Ramos (cell line): ENCODE results near the gene LENG9.

ENCODE experiments used
- in situ Hi-C: fragments of 300-500 bp; cut with MboI; formaldehyde crosslinking; loops from one replicate; pipeline ENCODE4 v1.14.3; 2022; ENCODE audit warnings: low sequenced_read_pairs; ENCODE audit not compliant: unreplicated experiment

The LENG9 gene

DNA sequence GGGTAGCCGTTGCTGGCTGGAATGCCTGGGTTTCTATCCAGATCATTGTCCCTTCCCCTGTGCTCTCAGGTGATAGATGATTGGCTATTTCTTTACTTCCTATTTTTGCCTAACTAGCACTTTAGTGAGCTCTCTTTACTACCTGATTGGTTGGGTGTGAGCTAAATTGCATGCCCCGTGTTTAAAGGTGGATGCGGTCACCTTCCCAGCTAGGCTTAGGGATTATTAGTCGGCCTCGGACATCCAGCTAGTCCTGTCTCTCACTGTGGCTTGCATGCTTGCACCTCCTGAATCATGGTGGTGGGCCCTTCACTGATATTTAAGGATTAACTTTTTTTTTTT, 38.2 kb downstream of the LENG9 start:
- in situ Hi-C loops, result no loop called here

DNA sequence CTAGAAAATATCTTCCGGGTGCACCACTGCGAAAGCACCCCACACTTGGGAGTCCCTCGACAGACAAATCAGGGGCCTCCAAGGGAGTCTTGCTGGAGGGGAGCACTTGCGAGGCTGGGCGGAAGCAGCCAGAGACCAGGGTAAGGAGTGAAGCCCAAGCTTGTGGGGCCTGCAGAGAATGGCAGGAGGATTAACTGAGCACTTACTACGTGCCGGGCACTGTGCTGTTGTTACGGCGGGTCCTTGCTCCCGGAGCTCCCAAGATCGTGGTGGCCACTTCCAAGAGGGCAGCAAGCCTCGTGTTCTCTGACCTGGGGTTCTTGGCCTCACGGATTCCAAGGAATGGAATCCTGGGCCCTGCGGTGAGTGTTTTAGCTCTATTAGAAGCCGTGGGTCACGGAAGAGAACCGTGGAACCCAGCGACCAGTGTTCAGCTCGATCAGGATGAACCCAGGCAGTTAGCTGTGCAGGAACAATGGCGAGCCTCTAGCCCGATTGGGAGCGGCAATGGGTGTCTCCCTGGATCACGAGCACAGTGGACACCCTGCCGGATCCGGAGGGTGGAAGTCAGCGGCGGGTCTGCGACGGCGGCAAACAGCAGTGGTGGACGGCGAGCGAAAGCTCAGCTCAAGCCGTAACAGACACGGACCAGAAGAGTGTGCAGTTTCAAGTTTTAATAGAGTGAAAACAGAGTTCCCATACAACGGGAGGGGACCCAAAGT, 38.8 kb downstream of the LENG9 start:
- in situ Hi-C loops, result no loop called here

DNA sequence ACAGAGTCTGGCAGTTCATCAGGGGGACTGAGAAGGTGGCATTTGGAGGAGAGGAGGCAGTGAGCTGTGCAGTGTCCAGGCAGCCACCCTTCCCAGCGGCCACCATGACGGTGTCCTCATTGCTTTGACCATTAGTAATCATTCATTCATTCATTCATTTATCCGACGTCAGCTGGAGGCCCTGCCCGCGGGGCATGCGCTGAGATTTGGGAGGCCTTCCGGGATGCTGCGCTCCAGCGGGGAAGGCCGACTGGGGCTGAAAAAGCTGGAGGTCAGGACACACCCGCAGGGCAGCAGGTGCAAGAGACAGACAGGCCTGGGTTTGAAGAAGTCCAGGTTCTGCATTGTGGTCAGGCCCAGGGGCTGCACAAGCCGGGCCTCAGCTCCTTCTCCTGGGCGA, 39.4 kb downstream of the LENG9 start:
- in situ Hi-C loops, result no loop called here

DNA sequence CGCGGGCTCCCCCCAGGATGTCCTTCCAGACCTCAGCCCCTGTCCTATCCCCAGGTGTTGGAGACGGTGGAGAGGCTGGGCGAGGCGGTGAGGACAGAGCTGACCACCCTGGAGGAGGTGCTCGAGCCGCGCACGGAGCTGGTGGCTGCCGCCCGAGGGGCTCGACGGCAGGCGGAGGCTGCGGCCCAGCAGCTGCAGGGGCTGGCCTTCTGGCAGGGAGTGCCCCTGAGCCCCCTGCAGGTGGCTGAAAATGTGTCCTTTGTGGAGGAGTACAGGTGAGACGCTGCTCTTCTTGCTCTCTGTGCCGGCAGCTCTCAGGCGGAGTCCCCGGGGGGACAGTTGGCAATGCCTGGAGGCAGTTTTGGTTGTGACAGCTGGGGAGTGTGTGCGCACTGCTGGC, 41.4 kb downstream of the LENG9 start:
- in situ Hi-C loops, result no loop called here

DNA sequence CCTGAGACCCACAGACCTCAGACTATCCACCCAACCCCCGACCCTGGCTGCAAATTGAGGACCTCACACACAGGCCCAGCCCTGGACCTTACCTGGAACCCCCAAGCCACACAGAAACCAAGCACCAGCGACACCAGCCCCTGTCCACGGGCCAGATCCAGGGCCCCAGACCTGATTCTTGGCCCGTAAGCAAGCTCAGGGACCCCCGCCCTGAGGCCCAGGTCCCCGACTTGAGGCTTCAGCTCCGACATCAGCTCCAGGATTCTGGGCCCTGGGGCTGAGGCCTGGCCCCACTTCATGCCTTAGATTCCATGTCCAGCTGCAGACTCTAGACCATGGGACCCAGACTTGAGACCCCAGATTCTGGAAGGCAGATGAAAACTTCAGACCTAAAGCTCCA, 42.1 kb downstream of the LENG9 start:
- in situ Hi-C loops, result no loop called here

DNA sequence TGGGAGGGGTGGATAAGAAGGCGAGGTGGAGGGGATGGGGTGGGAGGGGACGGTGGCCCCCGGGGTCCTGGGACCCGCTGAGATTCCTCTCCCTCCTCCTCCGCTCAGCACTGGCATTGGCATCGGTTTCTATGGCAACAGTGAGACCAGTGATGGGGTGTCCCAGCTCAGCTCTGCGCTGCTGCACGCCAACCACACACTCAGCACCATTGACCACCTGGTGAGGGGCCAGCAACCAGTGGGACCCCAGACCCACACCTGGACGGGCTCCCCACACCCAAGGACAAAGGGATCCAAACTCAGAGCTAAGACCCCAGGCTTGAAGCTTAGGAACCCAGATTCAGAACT, 42.4 kb downstream of the LENG9 start:
- in situ Hi-C loops, result no loop called here

DNA sequence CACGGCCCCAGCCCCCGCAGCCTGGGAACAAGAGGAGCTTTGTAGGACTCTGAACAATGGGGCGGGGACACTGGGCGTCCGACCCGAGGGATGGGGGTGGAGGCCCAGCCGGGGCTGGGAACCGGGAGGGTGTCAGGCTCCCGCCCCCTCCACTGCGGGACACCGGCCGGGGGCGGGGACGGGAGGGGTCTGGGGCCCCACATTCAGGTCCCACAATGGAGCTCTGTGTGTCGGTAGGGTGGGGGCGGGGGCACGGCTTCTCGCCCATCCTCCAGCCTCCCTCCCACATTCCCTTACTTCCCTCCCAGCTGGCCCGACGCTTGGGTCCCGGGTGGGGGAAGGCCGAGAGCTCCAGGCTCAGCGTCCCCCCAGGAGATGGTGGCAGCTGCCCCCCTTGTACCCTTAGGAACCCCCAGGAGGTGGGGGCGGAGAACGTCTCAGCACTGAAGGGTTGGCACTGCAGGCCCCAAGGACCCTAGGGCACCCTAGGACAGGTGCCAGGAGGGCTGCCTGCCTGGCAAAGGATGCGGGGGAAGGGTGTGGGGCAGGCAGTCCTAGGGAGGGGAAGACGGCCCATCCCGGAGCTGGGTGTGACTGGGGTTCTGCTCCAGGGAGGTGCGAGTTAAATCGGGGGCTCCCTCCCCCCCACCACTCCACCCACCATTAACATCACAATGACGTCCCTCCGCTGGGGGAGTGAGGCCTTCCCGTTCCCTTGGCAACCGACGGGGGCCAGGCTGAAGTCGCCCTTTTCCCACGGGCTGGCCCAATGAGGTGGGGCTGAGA, 43.0 kb downstream of the LENG9 start:
- in situ Hi-C loops, result no loop called here

DNA sequence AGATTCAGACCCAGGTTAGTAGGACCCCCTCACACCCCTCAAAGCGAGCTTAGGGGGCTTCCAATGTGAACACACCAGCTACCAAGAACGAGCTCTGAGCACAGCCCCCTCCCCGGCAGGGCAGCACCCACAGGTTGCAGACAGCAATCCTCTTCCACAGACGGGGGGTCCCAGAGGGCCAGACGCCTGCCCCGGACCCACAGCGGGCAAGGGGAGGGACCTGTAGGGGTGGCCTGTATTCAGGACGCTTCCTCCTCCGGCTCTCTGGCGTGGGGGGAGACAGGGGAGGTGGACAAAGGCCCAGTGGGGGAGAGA, 43.6 kb downstream of the LENG9 start:
- in situ Hi-C loops, result no loop called here

DNA sequence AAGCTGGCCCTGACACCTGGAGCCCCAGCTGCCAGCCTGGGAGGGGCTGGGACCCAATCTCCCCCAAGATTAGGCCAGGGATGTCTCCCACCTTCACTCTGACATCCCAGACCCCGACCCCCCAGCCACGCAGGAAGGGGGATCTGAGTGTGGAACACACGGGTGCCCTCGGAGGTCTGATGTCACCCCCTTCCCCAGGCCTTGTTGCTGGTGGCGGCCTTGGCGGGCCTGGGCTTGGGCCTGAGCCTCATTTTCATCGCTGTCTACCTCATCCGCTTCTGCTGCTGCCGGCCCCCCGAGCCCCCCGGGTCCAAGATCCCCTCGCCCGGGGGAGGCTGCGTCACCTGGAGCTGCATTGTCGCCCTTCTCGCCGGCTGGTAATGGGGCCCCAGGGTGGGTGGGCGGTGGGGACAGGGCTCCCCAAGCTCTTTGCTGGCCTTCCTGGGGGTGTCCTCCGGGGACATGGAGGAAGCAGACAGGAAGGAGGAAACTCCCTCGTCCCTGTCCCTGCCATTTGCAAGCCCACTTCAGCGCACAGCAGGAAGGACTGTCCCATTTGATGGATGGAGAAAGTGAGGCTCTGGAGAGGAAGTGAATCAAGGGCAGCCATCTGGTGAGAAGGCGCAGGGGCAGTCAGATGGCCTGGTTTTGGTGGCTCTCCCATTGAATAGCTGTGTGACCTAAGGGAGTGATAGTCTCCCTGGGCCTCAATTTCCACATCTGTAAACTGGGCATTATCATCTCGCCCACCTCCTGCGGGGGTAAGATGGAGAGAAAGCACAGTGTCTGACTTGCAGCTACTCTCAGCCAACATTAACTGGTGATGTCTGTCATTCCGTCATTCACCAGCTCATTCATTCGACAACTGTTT, 44.4 kb downstream of the LENG9 start:
- in situ Hi-C loops, result no loop called here

DNA sequence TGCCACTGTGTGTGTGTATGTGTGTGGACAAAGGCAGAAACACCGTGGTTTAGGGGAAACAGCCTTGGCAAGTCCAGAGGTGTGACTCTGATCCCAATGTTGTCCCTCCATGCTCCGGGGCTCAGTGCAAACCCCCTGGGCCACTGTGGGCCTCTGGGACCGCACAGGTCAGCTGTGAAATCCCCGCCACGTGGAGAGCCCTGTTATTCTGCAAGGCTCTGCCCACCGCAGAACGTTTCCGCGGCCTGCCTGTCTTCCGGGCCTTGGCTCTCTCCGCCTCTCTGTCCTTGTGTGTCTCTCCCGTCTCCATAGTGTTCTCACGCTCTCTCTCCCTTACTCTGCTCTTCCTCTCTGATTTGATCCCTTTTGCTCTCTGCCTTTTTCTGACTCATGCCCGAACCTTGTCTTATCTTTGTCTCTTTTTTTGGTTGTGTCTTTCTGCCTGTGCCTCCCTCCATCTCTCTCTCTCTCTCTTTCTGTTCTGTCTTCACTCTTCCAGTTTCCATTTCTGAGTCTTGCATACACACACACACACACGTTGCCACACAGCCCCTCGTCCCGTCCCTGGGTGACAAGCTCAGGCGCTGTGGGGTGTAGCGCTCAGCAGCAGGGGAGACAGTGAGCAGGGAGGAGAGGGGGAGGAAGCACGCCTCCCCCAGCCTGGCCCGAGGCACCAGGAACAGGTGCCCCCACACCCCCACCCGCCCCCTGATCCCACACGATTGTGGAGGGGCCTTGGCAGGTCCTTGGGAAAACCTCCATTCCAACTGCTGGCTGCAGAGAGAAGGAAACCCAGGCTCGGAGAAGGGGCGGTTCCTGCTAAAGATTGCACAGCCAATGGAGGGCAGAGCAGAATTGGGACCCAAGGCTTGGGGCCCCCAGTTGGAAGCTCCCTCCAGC, 45.3 kb downstream of the LENG9 start:
- in situ Hi-C loops, result no loop called here

DNA sequence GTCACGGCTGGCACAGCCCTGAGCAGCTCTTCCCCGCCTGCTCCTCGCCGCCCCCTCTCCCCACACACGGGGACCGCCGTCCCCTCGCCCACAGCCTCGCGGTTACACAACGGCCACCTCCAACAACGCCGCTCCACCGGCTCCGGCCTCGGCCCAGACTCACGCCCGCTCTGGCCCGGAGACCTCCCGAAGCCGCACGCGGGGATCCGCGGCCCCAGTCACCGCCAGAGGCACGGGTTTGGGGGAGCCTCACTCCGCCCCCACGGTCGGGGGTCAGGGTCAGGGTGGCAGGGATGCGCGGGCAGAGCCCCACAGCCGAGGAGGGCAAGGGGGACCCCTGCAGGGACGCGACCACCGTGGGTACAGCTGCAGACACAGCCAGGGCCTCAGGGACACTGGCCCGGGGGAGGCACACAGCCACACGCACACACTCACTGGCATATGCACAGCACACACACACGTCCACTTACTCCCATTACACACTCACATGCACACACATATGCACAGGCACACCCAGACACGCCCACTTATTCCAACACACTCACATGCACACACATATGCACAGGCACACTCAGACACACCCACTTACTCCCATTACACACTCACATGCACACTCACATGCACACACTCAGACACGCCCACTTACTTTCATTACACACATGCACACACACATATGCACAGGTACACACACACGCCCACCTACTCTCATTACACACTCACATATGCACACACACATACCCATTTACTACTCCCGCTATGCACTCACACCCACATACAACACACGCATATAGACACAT, 46.7 kb downstream of the LENG9 start:
- in situ Hi-C loops, result no loop called here

DNA sequence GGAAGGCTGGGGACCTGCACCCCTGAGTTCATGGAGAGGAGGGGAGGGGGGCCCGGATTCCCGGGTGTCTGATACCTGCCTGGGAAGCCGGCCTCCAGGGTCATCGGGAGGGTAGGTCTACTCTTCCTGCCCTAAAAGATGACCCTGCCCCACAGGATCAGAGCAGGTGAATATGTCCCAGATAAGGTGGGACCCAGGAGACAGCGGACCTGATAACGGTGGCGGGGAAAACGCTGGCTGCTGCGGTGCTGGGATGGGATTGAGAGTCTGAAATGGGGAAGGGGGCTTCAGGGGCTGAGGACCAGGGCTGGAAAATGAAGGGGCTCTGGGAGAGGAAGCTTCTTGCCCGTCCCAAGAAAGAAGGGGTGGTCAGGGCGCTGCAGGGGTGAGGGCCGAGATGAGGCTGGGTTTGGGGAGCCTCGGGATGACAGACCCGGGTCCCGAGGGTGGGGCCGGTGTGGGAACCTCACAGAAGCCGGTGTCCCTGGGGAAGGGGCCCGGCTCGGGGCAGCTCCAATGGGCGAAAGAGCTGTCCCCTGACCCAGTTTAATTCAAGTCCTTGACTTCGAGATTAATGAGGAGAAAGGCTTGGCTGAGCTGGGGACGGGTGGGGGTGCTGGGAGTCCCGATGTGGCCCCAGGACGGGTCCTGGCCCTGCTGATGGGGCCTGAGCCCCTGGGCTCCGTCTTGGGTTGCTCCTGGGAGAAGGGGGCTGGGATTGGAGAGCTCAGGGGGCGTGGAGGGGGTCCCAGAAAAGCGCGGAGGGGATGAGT, 47.5 kb downstream of the LENG9 start:
- in situ Hi-C loops, result no loop called here

DNA sequence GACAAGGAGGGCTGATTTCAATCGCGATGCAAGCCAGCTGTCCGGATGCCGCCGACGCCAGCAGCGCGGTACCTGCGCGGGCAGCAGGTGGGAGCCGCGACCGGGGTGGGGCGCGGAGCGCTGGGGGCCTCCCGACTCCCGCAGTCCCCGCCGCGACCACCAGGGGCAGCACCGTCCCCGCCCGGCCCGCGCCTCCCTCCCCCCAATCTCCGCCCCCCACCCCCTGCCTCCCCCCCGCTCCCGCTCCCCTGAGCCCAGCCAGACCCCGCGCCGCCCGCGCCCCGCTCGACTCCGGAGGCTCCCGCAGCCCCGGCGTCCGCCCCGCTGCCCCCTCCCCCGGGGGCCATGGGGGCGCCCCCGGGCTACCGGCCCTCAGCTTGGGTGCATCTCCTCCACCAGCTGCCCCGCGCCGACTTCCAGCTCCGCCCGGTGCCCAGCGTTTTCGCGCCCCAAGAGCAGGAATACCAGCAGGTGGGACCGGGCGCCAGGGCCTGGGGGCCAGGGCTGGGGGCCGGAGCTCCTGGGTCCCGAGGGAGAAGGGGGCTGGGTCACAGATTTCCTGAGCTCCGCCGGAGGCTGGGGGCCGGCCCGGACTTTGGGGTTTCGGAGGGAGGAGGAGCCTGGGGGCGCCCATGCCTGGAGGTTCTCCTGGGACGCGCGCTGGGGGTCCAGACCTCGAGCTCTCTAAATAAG, 48.2 kb downstream of the LENG9 start, which contains the start of gene TTYH1:
Gene TTYH1, plus strand, starts transcription at position 257 of the 693 bp plus-strand sequence. Its CDS starts 89 bp downstream, at position 346.
- in situ Hi-C loops, result no loop called here

DNA sequence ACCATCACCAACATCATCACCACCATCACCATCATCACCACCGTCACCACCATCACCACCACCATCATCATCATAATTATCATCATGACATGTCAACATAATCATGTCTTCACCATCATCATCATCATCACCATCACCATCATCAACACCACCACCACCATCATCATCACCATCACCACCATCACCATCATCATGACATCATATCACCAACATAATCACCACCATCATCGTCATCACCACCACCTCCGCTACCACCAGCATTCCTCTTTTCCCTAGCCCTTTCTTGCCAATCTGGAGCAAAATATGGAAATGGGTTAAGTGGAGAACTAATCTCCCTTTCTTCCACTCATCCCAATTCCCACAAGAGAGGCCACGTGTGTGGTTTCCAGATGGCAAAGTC, 49.4 kb downstream of the LENG9 start:
- in situ Hi-C loops, result no loop called here

DNA sequence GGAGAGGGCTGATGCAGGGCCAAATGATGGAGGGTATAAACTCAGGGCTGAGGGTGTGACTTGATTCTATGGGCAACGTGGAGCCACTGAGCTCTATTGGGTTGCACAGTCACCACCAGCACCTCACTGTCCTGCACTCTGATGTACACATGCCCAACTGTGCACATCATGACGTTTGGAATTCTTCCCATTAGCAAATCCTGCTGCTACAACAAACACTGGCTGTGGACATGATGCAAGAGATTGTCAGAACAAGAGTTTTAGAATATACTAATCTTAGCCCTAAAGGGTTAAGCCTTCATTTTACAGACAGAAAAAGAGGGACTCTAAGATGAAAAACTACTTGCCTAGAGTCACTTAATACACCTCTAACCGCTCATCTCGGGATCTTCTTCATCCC, 50.7 kb downstream of the LENG9 start:
- in situ Hi-C loops, result no loop called here
